HCT116 (cell line): ENCODE measurements around the gene CBFA2T3. TPM values are rescaled to one million over a fixed set of nuclear protein-coding genes. Genes with fewer than 3 reads are reported as not detected.
"Not testable (repeated sequence)": the region's sequence is repeated elsewhere in the genome, so short reads cannot be mapped to it uniquely, and the experiment has no call there.

Experiments
- ATAC-seq: fragments of 200-7000 bp; cut with Tn5 transposase; 2 replicates; pipeline ENCODE4 v1.9.1; 2020; ENCODE audit warnings: mild to moderate bottlenecking, moderate library complexity
- BruUV-seq: library from RNA; stranded (reverse); fragments of 400-500 nt; replicated peaks from 2 replicates; lab custom pipeline; 2021; lab: Mats Ljungman, UMichigan
- CTCF ChIA-PET: fragments of 300-600 bp; sonication (Branson Sonifier 250); formaldehyde crosslinking; loops from one replicate; lab custom pipeline; 2021; ENCODE audit warnings: antibody characterized with exemption; lab: Charles Lee
- POLR2A ChIA-PET: fragments of 300-600, 350-600 bp; sonication (Branson Sonifier 250); formaldehyde crosslinking; loops from one replicate; lab custom pipeline; 2021; ENCODE audit warnings: antibody characterized with exemption; lab: Charles Lee
- RAD21 ChIA-PET, 2 experiments: fragments of 300-600 bp; sonication (Branson Sonifier 250); formaldehyde crosslinking; loops; one replicate each; lab custom pipeline; 2023; ENCODE audit warnings: low total read pairs in 2 of 2; ENCODE audit not compliant: uncharacterized antibody in 2 of 2, unreplicated experiment in 2 of 2, low non-redundant PET in 1 of 2; lab: Charles Lee
- DNase-seq: peaks from one replicate; pipeline ENCODE4 v3.0.0-alpha.2; 2010; ENCODE audit warnings: low read depth, low spot score
- H2AFZ ChIP-seq: fragments of 200-600 bp; shearing (Covaris generic), sonication (generic); 2 replicates; pipeline ENCODE4 v1.6.1; 2017; ENCODE audit warnings: low read depth, mixed run types, mixed read lengths, antibody characterized with exemption, low read length; ENCODE audit not compliant: poor library complexity, severe bottlenecking
- H3K27ac ChIP-seq: 2 replicates; pipeline ENCODE4 v1.5.1; 2012; ENCODE audit warnings: low read depth, low read length
- H3K27me3 ChIP-seq: fragments of 200-600 bp; sonication (generic); 2 replicates; pipeline ENCODE4 v1.6.1; 2016; ENCODE audit warnings: mixed run types, low read length, mixed read lengths; ENCODE audit not compliant: insufficient read depth
- H3K36me3 ChIP-seq, 2 experiments: fragments of 200-500 bp in 1 of 2; fragments of 200-600 bp in 1 of 2; sonication (Bioruptor generic) in 1 of 2; sonication (generic) in 1 of 2; 2 replicates each; pipeline versions ENCODE4 v1.5.1 to v1.6.1; 2014 to 2016; ENCODE audit warnings: low read length in 2 of 2, inconsistent platforms in 1 of 2, mixed read lengths in 1 of 2, mixed run types in 1 of 2; ENCODE audit not compliant: insufficient read depth in 2 of 2, control insufficient read depth in 1 of 2
- H3K4me1 ChIP-seq, 2 experiments: fragments of 200-600 bp in 1 of 2; sonication (generic) in 1 of 2; 2 replicates each; pipeline versions ENCODE4 v1.5.1 to v1.6.1; 2012 to 2017; ENCODE audit warnings: low read length in 2 of 2, inconsistent platforms in 1 of 2, mild to moderate bottlenecking in 1 of 2, mixed read lengths in 1 of 2, mixed run types in 1 of 2, moderate library complexity in 1 of 2; ENCODE audit not compliant: insufficient read depth in 2 of 2, control insufficient read depth in 1 of 2
- H3K4me2 ChIP-seq: fragments of 200-600 bp; sonication (generic); 2 replicates; pipeline ENCODE4 v1.6.1; 2017; ENCODE audit warnings: mixed run types, low read length, mixed read lengths
- H3K4me3 ChIP-seq, 2 experiments: fragments of 200-600 bp in 1 of 2; sonication (generic) in 1 of 2; replicated peaks in 1 of 2; 2 replicates each; pipeline ENCODE4 v1.5.1; 2011 to 2016; ENCODE audit warnings: low read length in 2 of 2, control low read depth in 1 of 2, low read depth in 1 of 2, mild to moderate bottlenecking in 1 of 2, mixed read lengths in 1 of 2, mixed run types in 1 of 2
- H3K79me2 ChIP-seq: fragments of 200-600 bp; sonication (generic); 2 replicates; pipeline ENCODE4 v1.6.1; 2017; ENCODE audit warnings: mild to moderate bottlenecking, mixed run types, low read length, moderate library complexity, mixed read lengths; ENCODE audit not compliant: insufficient read depth
- H3K9ac ChIP-seq: fragments of 200-600 bp; sonication (generic); 2 replicates; pipeline ENCODE4 v1.6.1; 2016; ENCODE audit warnings: low read length, mixed read lengths
- H3K9me2 ChIP-seq: fragments of 200-600 bp; sonication (generic), shearing (Covaris generic); 2 replicates; pipeline ENCODE4 v1.6.1; 2017; ENCODE audit warnings: mixed run types, mild to moderate bottlenecking, moderate library complexity; ENCODE audit not compliant: insufficient read depth
- H3K9me3 ChIP-seq, 2 experiments: fragments of 200-500 bp in 1 of 2; fragments of 200-600 bp in 1 of 2; sonication (Bioruptor generic) in 1 of 2; sonication (generic) in 1 of 2; 2 replicates each; pipeline ENCODE4 v1.6.1; 2014 to 2017; ENCODE audit warnings: low read length in 2 of 2, mixed read lengths in 2 of 2, inconsistent platforms in 1 of 2, low read depth in 1 of 2, mild to moderate bottlenecking in 1 of 2, mixed run types in 1 of 2, moderate library complexity in 1 of 2; ENCODE audit not compliant: control insufficient read depth in 1 of 2, insufficient read depth in 1 of 2
- H4K20me1 ChIP-seq: fragments of 200-600 bp; sonication (generic), shearing (Covaris generic); 2 replicates; pipeline ENCODE4 v1.6.1; 2017; ENCODE audit warnings: mixed run types, mild to moderate bottlenecking, moderate library complexity; ENCODE audit not compliant: insufficient read depth
- REST ChIP-seq: IDR thresholded peaks from 2 replicates; pipeline ENCODE4 v1.6.1; 2012; ENCODE audit warnings: low read depth
- SRF ChIP-seq: IDR thresholded peaks from 2 replicates; pipeline ENCODE4 v1.6.1; 2012; ENCODE audit warnings: low read depth
- intact Hi-C: fragments of 100-400 bp; cut with micrococcal nuclease; formaldehyde crosslinking; loops from 2 replicates; pipeline ENCODE4 v1.10.0; 2022
- total RNA-seq: library from RNA; stranded (reverse); gene quantifications from one replicate; pipeline ENCODE4 v1.2.1, GENCODE V29; 2021; ENCODE audit not compliant: unreplicated experiment

Gene CBFA2T3
- total RNA-seq, 1 experiment from 2014 or later: 19.1 TPM

GRCh38 chr16:89009343-89010209, 32.6 kb upstream of the CBFA2T3 start:
- Histone ChIP-seq H3K27ac (no peak overlapping the region), H3K4me1 (no peaks in the 10 kb centered on the region), H3K79me2 (no peaks in the 10 kb centered on the region), H3K4me2 (no peak overlapping the region), H3K27me3 (peaks cover 15% of the 10 kb centered on the region), H3K4me3 (no peak overlapping the region), H3K36me3 (no peaks in the 10 kb centered on the region), H4K20me1 (no peaks in the 10 kb centered on the region), H3K9ac (no peak overlapping the region), H3K9me3 (no peaks in the 10 kb centered on the region)
- no peak for DNase-seq
- CTCF ChIA-PET: no interaction called here
- BruUV-seq: no TSS peak
- intact Hi-C loops: no loop called here
- 0 out of 2 replicates have a peak, but pooled peaks have one; percentile 46 for ATAC-seq
- peak; percentile 95 for TF ChIP-seq REST
- TF ChIP-seq SRF: no peak
- TF ChIP-seq, all 23 proteins: peak for 1
- ChIA-PET RAD21 (no interaction called here), POLR2A (no interaction called here)
- no peaks in the 10 kb centered on the region for H3K9me2 ChIP-seq
- H2AFZ ChIP-seq: no peak overlapping the region

GRCh38 chr16:89008796-89009195, 31.8 kb upstream of the CBFA2T3 start:
- H3K27ac ChIP-seq, H2AFZ ChIP-seq, CTCF ChIA-PET, RAD21 ChIA-PET, H3K79me2 ChIP-seq, H3K4me1 ChIP-seq, ATAC-seq, H3K9ac ChIP-seq, H3K36me3 ChIP-seq, POLR2A ChIA-PET, H3K9me2 ChIP-seq, H3K4me3 ChIP-seq, H3K9me3 ChIP-seq, DNase-seq, H4K20me1 ChIP-seq, H3K4me2 ChIP-seq, intact Hi-C loops, BruUV-seq: not testable (repeated sequence)
- peaks cover 12% of the 10 kb centered on the region for H3K27me3 ChIP-seq
